ENCODE results near the gene SMPD4.
"Not testable (repeated sequence)": the region's sequence is repeated elsewhere in the genome, so short reads cannot be mapped to it uniquely, and the experiment has no call there.

SMPD4 gene

DNA sequence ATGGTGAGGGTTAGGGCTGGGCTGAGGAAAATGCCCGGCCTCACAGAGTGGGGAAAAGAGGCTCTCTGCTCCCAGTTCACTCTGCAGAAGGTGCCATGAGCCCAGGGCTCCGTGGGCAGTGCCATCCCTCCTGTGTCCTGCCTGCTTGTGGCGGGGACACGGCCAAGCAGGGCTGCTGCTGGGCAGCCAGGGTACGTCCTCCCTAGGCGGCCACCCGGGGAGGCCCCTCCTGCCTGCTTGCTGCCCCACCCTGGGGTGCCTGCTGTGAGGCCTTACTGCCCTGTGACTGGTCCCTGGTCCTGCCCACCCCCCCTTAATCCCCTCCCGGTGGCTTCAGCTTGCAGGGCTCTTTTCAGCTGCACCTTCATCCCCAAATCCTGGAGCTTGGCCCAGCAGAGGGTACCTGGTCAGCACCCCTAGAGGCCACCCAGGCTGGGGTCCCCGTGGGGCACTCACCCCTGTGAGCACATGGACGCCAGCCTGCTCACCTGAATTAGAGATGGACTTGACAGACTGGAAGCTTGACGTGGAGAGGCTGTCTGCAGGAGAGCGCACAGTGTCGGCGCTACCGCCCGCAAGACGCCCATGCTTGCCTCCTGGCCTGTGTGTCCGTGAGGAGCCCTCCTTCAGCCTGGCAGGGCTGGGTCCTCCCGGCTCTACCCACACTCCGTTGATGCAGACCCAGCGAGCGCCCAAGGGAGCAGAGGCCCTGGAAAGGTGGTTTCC lies 39.6 kb downstream of the SMPD4 start:
- DNase-seq (ENCODE audit: low spot score): not testable (repeated sequence)

GRCh38 chr2:130141002-130141401 lies 40.4 kb downstream of the SMPD4 start:
- not testable (repeated sequence) for DNase-seq (ENCODE audit: low spot score)

DNA sequence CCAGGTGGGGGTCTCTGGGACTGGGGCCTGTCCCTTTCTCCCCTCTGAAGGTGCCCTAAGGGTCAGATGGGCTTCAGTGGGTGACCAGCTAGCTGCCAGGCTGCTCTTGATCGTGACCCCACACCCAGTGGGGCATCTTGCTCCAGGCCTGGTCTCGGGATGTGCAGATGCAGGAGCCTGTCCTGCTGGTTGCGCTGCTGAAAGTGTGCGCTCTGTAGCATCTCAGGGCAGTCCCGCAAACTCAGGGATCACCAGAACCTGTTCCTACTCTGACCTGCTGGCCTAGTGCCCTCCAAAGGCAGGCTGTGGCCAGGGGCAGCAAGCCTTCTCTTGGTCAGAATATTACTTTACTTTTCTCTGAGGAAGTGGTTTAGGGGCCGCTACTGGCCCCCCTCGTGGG lies 40.9 kb downstream of the SMPD4 start:
- DNase-seq (ENCODE audit: low spot score): not testable (repeated sequence)

DNA sequence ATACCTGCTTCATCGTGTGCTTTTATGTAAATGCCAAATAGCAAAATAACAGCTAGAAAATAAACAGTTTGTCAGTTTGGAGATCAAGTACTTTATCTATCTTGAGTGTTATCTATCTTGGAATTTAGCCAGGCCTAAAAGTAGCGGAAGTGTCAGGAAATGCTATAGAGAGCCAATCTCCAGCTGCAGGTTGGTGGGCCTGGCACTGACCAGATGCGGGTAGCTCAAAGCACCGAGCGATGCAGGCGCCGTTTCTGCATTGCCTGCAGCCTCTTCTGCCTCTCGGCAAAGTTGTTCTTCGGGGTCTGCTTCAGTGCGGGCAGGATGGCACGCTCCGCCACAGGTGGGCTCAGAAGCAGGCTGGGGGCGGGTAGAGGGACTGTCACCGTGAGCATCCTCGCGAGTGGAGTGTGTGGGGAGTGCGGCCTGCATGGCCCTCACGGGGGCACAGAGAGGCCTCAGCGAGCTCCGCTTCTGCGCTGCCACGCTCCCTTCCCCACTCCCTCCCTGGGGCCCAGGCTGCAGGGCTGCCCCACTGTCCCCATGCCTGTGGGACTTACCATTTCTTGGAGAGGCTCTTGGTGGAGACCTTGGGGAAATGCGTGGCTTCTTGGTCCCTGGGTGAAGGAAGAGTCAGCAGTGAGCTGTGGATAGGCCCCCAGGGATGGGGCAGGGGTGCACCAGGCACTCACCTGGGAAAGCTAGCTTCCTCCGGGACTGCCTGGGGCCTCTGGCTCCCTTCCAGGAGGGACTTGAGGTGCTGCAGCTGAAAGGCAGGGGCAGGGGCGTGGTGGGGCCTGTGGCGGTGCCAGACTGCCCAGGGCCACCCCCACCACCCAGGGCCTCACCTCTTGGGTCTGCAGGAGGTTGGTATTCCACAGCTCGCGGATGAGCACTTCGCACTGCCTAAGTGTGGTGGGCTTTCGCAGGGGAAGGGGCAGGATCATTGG lies 41.8 kb downstream of the SMPD4 start:
- DNase-seq (ENCODE audit: low spot score): not testable (repeated sequence)

GRCh38 chr2:130138841-130139251 lies 42.6 kb downstream of the SMPD4 start:
- DNase-seq (ENCODE audit: low spot score): not testable (repeated sequence)

DNA sequence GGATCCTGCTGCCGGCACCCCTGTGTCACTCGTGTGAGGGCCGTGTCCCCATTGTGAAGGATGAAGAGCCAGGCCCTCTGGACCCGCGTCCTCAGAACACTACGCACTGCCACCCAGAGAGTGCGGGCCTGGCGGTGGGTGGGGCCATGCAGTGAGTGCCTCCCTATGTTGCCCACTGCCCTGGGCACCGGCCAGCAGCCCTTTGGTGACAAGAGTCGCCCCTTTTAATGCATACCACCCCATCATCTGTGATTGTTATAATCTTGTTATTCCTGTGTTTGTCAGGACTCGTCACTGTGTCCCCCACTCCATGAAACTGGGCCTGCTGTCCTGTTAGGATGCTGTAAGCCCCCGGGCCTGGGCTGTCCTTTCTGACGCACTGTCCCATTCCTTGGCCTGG lies 43.1 kb downstream of the SMPD4 start:
- not testable (repeated sequence) for DNase-seq (ENCODE audit: low spot score)

DNA sequence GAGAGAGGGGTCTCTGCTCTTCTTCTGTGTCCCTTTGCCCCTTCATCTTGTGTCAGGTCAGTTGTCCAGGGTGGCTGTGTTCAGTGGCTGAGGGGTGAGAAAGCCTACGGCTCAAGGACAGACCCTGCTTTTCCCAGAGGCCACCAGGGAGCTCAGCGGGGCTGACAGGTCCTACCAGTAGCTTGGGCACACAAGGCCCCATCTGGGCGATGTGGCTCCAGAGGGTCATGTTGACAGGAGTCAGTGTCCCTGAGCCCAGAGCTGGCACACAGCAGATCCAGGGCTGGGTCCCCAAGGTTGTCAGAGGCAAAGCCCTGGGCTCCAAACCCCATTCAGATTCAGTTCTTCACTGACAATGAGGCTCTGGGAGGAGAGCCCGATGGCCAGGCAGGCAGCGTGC lies 44.3 kb downstream of the SMPD4 start:
- DNase-seq (ENCODE audit: low spot score): not testable (repeated sequence)

GRCh38 chr2:130136546-130136945 lies 44.9 kb downstream of the SMPD4 start:
- not testable (repeated sequence) for DNase-seq (ENCODE audit: low spot score)

GRCh38 chr2:130135692-130136541 lies 45.5 kb downstream of the SMPD4 start:
- no peak for DNase-seq (ENCODE audit: low spot score)

DNA sequence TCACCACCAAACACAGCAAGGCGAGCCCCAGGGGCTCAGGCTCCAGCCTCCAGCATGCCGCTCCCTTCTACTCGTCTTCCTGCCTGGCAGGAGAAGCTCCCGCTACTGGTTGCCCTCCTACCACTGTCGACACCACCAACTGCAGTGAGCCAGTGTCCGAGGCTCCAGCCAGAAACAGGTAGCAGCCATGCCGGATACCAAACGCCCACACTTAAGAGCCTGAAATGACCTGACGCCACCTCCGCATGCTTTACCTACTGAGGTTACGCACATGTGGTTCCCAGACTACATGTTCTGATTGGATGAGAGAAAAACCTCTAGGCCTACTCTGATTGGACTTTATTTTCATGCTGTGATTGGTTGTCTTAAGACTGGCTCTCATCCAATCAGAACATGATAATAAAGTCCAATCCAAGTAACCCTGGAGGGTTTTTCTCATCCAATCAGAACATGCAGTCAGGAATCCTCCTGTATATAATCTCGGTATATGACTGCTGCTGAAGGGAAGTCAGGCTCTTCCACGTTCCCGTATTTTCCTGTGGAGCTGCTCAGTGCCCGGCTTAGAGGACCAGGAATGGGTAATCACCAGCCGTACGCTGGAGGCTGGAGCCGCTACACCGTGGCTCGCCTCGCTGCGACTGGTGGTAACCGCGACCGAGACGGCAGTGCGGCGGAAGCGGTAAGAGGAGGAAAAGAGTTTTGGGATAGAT lies 52.1 kb downstream of the SMPD4 start, which contains the start of gene POTEF:
TSS of gene POTEF (minus strand) at position 103 of the 710 bp plus-strand sequence. CDS start 8,707 bp downstream, outside the sequence.
- DNase-seq (ENCODE audit: low spot score): not testable (repeated sequence)

- not testable (repeated sequence) for DNase-seq (ENCODE audit: low spot score)
These were observed 52.9 kb downstream of the SMPD4 start for GRCh38 chr2:130128464-130128863.

DNA sequence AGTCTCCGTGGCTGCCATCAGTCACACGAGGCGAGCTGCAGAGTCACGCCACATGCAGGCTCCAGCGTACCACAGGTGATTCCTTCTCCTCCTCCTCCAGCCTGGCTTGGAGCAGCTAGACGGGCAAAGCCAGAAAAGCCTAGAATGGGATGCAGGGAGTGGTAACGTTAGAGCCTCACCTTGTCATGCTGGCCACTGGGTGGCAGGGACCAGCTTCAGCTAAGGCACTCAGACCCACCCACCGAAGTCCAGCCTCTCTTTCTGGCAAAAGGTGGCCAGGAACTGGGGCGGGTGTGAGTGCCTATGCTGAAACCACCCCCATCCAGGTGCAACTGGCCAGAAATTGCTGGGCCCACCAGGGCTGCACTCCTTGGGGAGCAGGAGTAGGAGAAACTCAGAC lies 53.7 kb downstream of the SMPD4 start:
- DNase-seq (ENCODE audit: low spot score): not testable (repeated sequence)

- not testable (repeated sequence) for DNase-seq (ENCODE audit: low spot score)
These were observed 60.5 kb downstream of the SMPD4 start for GRCh38 chr2:130120924-130121323.

DNA sequence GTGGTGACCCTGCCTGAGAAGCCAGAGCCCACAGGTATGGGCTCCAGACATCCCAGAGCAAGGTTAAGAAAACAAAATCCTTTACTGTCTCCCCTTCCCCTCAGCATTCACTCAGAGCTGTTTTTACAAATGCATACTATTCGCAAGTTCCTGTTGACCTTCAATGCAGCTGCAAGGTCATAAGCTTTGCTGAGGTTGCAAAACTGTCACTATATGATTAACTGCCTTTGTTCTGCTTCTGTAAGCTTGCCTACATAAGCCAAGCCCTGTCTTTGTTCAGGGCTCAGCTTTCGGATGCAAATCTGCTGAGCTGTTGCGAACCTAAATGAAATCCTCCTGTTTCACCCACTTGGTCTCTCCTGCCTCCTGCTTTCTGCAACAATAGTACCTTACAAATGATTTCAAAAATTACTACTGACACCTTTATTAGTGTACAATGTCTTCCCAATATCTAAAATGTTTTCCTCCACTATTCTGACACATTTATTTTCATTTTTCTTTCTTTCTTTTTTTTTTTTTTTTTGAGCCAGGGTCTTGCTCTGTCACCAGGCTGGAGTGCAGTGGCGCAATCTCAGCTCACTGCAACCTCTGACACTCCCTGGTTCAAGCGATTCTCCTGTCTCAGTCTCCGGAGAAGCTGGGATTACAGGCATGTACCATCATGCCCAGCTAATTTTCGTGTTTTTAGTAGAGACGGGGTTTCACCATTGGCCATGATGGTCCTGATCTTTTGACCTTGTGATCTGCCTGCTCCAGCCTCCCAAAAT lies 78.6 kb downstream of the SMPD4 start:
- DNase-seq (ENCODE audit: low spot score): not testable (repeated sequence)
